CD8-positive, alpha-beta memory T cell (primary cell): ENCODE data around the gene NANP. TPM values are rescaled to one million over a fixed set of nuclear protein-coding genes. Genes with fewer than 3 reads are reported as not detected.
"Not testable (repeated sequence)": the region's sequence is repeated elsewhere in the genome, so short reads cannot be mapped to it uniquely, and the experiment has no call there.

Source experiments
- CTCF ChIA-PET: fragments of 350-600 bp; sonication (Branson Sonifier 250); formaldehyde crosslinking; loops from one replicate; lab custom pipeline; 2021; ENCODE audit warnings: antibody characterized with exemption; lab: Charles Lee
- POLR2A ChIA-PET: fragments of 350-600 bp; sonication (Branson Sonifier 250); formaldehyde crosslinking; loops from one replicate; lab custom pipeline; 2021; ENCODE audit warnings: antibody characterized with exemption; lab: Charles Lee
- DNase-seq, 5 donors: peaks; one replicate each; pipeline versions ENCODE4 v3.0.0 to v3.0.0-alpha.2; 2020 to 2022; ENCODE audit warnings: mixed read lengths in 1 of 5
- H3K27ac ChIP-seq: one replicate; pipeline ENCODE4 v1.7.0; 2013; ENCODE audit warnings: low read depth, mild to moderate bottlenecking, low read length, moderate library complexity
- H3K27me3 ChIP-seq: 2 replicates; pipeline ENCODE4 v1.7.0; 2013; ENCODE audit warnings: low read length, mild to moderate bottlenecking; ENCODE audit not compliant: insufficient read depth, poor library complexity, severe bottlenecking
- H3K36me3 ChIP-seq: 2 replicates; pipeline ENCODE4 v1.7.0; 2013; ENCODE audit warnings: mild to moderate bottlenecking, low read length, moderate library complexity; ENCODE audit not compliant: insufficient read depth
- H3K4me1 ChIP-seq: 2 replicates; pipeline ENCODE4 v1.7.0; 2013; ENCODE audit warnings: mild to moderate bottlenecking, low read length, moderate library complexity; ENCODE audit not compliant: insufficient read depth
- H3K4me3 ChIP-seq: 2 replicates; pipeline ENCODE4 v1.7.0; 2013; ENCODE audit warnings: mild to moderate bottlenecking, low read length
- H3K9me3 ChIP-seq: 2 replicates; pipeline ENCODE4 v1.7.0; 2013; ENCODE audit warnings: mild to moderate bottlenecking, low read length
- H3K27ac Mint-ChIP-seq, 8 donors: one replicate each; pipeline ENCODE4 v1.8.0; 2020 to 2021; ENCODE audit warnings: mixed read lengths in 8 of 8, mild to moderate bottlenecking in 6 of 8, inconsistent platforms in 3 of 8, moderate library complexity in 3 of 8
- H3K27me3 Mint-ChIP-seq, 2 donors: one replicate each; pipeline ENCODE4 v1.8.0; 2020 to 2021; ENCODE audit warnings: mixed read lengths in 2 of 2, mild to moderate bottlenecking in 1 of 2, moderate library complexity in 1 of 2
- H3K36me3 Mint-ChIP-seq, 3 donors: one replicate each; pipeline ENCODE4 v1.8.0; 2020 to 2021; ENCODE audit warnings: mixed read lengths in 3 of 3, inconsistent platforms in 1 of 3, mild to moderate bottlenecking in 1 of 3
- H3K4me1 Mint-ChIP-seq, 3 donors: one replicate each; pipeline ENCODE4 v1.8.0; 2020 to 2021; ENCODE audit warnings: mixed read lengths in 3 of 3, inconsistent platforms in 1 of 3, mild to moderate bottlenecking in 1 of 3
- H3K4me3 Mint-ChIP-seq, 7 donors: one replicate each; pipeline ENCODE4 v1.8.0; 2020 to 2021; ENCODE audit warnings: mixed read lengths in 7 of 7, mild to moderate bottlenecking in 6 of 7, moderate library complexity in 4 of 7, inconsistent platforms in 2 of 7
- H3K9me3 Mint-ChIP-seq, 5 donors: one replicate each; pipeline ENCODE4 v1.8.0; 2020 to 2022; ENCODE audit warnings: mixed read lengths in 5 of 5, mild to moderate bottlenecking in 3 of 5, moderate library complexity in 2 of 5, inconsistent platforms in 1 of 5
- polyA plus RNA-seq: library from polyadenylated mRNA; unstranded; fragments of 300-500 nt; fragmentation: Illumina TruSeq; gene quantifications from one replicate; pipeline ENCODE4 v1.2.3, GENCODE V29; 2021
- total RNA-seq, 2 experiments: library from RNA; stranded (reverse); gene quantifications; one replicate each; pipeline ENCODE4 v1.2.3, GENCODE V29; 2021

The NANP gene
- total and polyA plus RNA-seq, 3 experiments from 2014 or later: 0.87 to 6.2 (median 5.4) TPM

GRCh38 chr20:25587536-25587935, 36.3 kb downstream of the NANP start:
- no peaks in the 10 kb centered on the region for H3K36me3 ChIP-seq

GRCh38 chr20:25586877-25587276, 36.9 kb downstream of the NANP start:
- H3K9me3 Mint-ChIP-seq: no peaks in the 10 kb centered on the region
- POLR2A ChIA-PET: no interaction called here
- peaks cover 5 to 7% (median 6%) of the 10 kb centered on the region in 3 donors for H3K4me1 Mint-ChIP-seq
- H3K27ac Mint-ChIP-seq: no peak overlapping the region
- no peak for DNase-seq
- H3K27me3 ChIP-seq: no peaks in the 10 kb centered on the region
- H3K36me3 ChIP-seq: no peaks in the 10 kb centered on the region
- H3K27me3 Mint-ChIP-seq: peaks cover 7 to 24% of the 10 kb centered on the region in 2 donors
- peaks cover 6% of the 10 kb centered on the region for H3K4me1 ChIP-seq
- no peaks in the 10 kb centered on the region for H3K36me3 Mint-ChIP-seq
- H3K4me3 ChIP-seq: no peak overlapping the region
- CTCF ChIA-PET: no interaction called here
- no peaks in the 10 kb centered on the region for H3K9me3 ChIP-seq
- peak overlapping the region in 1 of 7 donors; percentile 82 for H3K4me3 Mint-ChIP-seq
- no peak overlapping the region for H3K27ac ChIP-seq

More at GRCh38 chr20:25587536-25587935, 36.3 kb downstream of the NANP start:
- DNase-seq: no peak
- Mint-ChIP-seq H3K4me3 (peak overlapping the region in 2 of 7 donors; percentile 5 to 29), H3K4me1 (peaks cover 5 to 7% (median 6%) of the 10 kb centered on the region in 3 donors), H3K36me3 (no peaks in the 10 kb centered on the region), H3K27me3 (peaks cover 7 to 19% of the 10 kb centered on the region in 2 donors), H3K27ac (peak overlapping the region in 1 of 8 donors; percentile 17), H3K9me3 (no peaks in the 10 kb centered on the region)
- Histone ChIP-seq H3K9me3 (no peaks in the 10 kb centered on the region), H3K27ac (no peak overlapping the region), H3K27me3 (no peaks in the 10 kb centered on the region), H3K4me3 (no peak overlapping the region), H3K4me1 (peaks cover 6% of the 10 kb centered on the region)
- ChIA-PET POLR2A (no interaction called here), CTCF (no interaction called here)

GRCh38 chr20:25584905-25585704, 38.7 kb downstream of the NANP start, which contains the start of gene NINL:
TSS of gene NINL (minus strand) at chr20:25585531. CDS start at chr20:25526587, 58,944 bp downstream.
- Histone ChIP-seq H3K9me3 (no peaks in the 10 kb centered on the region), H3K27ac (no peak within 1 kb of the TSS), H3K4me3 (peak within 1 kb of the TSS; percentile 54), H3K4me1 (peaks cover 6% of the 10 kb centered on the region), H3K27me3 (no peaks in the 10 kb centered on the region), H3K36me3 (no peaks in the 10 kb centered on the region)
- POLR2A ChIA-PET: no interaction called here
- peaks cover 5 to 7% (median 6%) of the 10 kb centered on the region in 3 donors for H3K4me1 Mint-ChIP-seq
- H3K9me3 Mint-ChIP-seq: no peaks in the 10 kb centered on the region
- no peaks in the 10 kb centered on the region for H3K36me3 Mint-ChIP-seq
- DNase-seq: peak; percentile 10 to 53 (median 37)
- CTCF ChIA-PET: no interaction called here
- peak within 1 kb of the TSS in 7 of 8 donors; percentile 2 to 70 (median 43) for H3K27ac Mint-ChIP-seq
- peaks cover 5 to 36% of the 10 kb centered on the region in 2 donors for H3K27me3 Mint-ChIP-seq
- peak within 1 kb of the TSS; percentile 68 to 84 (median 78) for H3K4me3 Mint-ChIP-seq

- H3K36me3 Mint-ChIP-seq, H3K4me1 ChIP-seq, DNase-seq, H3K27ac ChIP-seq, H3K4me3 ChIP-seq, POLR2A ChIA-PET, H3K27me3 ChIP-seq, H3K9me3 Mint-ChIP-seq, CTCF ChIA-PET, H3K9me3 ChIP-seq, H3K4me1 Mint-ChIP-seq, H3K36me3 ChIP-seq: not testable (repeated sequence)
- Mint-ChIP-seq H3K27ac (peak overlapping the region in 1 of 8 donors; percentile 1), H3K27me3 (peaks cover 5 to 36% of the 10 kb centered on the region in 2 donors), H3K4me3 (peak overlapping the region in 6 of 7 donors; percentile 33 to 65 (median 60))
Measured at GRCh38 chr20:25583607-25584006, 40.2 kb downstream of the NANP start.

- Mint-ChIP-seq H3K27ac (no peak overlapping the region), H3K4me1 (peaks cover 5 to 7% (median 6%) of the 10 kb centered on the region in 3 donors), H3K27me3 (peaks cover 9 to 36% of the 10 kb centered on the region in 2 donors), H3K9me3 (no peaks in the 10 kb centered on the region), H3K36me3 (peaks cover 0 to 2% (median 0%) of the 10 kb centered on the region in 3 donors), H3K4me3 (no peak overlapping the region)
- Histone ChIP-seq H3K36me3 (no peaks in the 10 kb centered on the region), H3K27ac (no peak overlapping the region), H3K27me3 (no peaks in the 10 kb centered on the region), H3K4me1 (peaks cover 6% of the 10 kb centered on the region), H3K4me3 (no peak overlapping the region), H3K9me3 (no peaks in the 10 kb centered on the region)
- ChIA-PET CTCF (no interaction called here), POLR2A (no interaction called here)
- no peak for DNase-seq
Measured at GRCh38 chr20:25580711-25581110, 43.1 kb downstream of the NANP start.

- H3K27me3 ChIP-seq: no peaks in the 10 kb centered on the region
- Mint-ChIP-seq H3K9me3 (no peaks in the 10 kb centered on the region), H3K27ac (no peak overlapping the region), H3K27me3 (peaks cover 4 to 37% of the 10 kb centered on the region in 2 donors), H3K4me3 (no peak overlapping the region), H3K36me3 (peaks cover 0 to 3% (median 0%) of the 10 kb centered on the region in 3 donors), H3K4me1 (peaks cover 0 to 2% (median under 1%) of the 10 kb centered on the region in 3 donors)
- H3K9me3 ChIP-seq: no peaks in the 10 kb centered on the region
- H3K36me3 ChIP-seq: no peaks in the 10 kb centered on the region
- no peak overlapping the region for H3K4me3 ChIP-seq
- DNase-seq: no peak
- ChIA-PET CTCF (no interaction called here), POLR2A (no interaction called here)
- no peak overlapping the region for H3K27ac ChIP-seq
- H3K4me1 ChIP-seq: peaks cover under 1% of the 10 kb centered on the region
Measured at GRCh38 chr20:25579081-25579770, 44.6 kb downstream of the NANP start.

- DNase-seq: no peak
- peaks cover 0 to 3% (median 2%) of the 10 kb centered on the region in 3 donors for H3K36me3 Mint-ChIP-seq
- no peak overlapping the region for H3K27ac Mint-ChIP-seq
- peaks cover 4 to 18% of the 10 kb centered on the region in 2 donors for H3K27me3 Mint-ChIP-seq
- Histone ChIP-seq H3K36me3 (no peaks in the 10 kb centered on the region), H3K27me3 (no peaks in the 10 kb centered on the region), H3K4me3 (no peak overlapping the region), H3K27ac (no peak overlapping the region), H3K4me1 (no peaks in the 10 kb centered on the region), H3K9me3 (no peaks in the 10 kb centered on the region)
- H3K4me1 Mint-ChIP-seq: no peaks in the 10 kb centered on the region
- ChIA-PET CTCF (no interaction called here), POLR2A (no interaction called here)
- no peak overlapping the region for H3K4me3 Mint-ChIP-seq
- no peaks in the 10 kb centered on the region for H3K9me3 Mint-ChIP-seq
Measured at GRCh38 chr20:25576783-25577530, 46.9 kb downstream of the NANP start.
